ENCODE results near the gene R3HDM1. TPM values are rescaled to one million over a fixed set of nuclear protein-coding genes. Genes with fewer than 3 reads are reported as not detected.
"Not testable (repeated sequence)": the region's sequence is repeated elsewhere in the genome, so short reads cannot be mapped to it uniquely, and the experiment has no call there.

R3HDM1 gene
- total RNA-seq, 4 donors from 2014 or later, result 0.59 to 41.8 (median 13.7) TPM

DNA sequence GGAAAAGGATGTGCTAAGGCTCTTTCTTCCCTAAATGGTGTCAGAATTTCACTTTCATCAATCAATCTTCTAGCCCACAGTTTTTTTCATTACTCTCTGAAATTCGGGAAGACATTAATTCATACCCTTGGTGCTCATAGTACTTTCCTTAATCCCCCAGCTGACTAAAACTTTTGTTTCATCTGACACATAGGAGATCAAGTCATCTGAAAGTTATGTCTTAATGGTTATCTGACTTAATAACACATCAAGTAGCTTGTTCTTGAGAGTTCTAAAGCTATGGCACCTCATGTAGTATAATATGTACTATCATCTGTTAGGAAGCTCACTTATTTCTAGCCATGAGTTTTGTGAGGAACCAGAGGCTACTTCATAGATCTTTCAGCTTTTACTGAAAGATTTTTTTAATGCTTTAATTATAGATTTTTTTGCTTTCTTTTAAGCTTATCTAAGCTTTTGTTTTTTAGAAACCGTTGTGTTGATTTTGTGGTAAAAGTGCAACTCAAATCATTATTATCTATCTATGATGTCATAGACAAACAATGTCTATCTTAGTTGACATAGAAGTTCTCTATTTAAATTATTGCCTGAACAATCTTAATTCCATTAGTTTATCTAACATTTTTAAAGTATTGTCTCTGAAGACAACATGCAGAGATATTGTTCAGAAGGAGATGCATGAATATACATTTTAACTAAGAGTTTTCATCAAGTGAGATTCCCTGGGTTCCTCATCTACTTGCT is 116.7 kb downstream of the R3HDM1 start:
- H3K27ac ChIP-seq, result no peak overlapping the region
- no peaks in the 10 kb centered on the region for H3K9me3 ChIP-seq
- no peaks in the 10 kb centered on the region for H3K36me3 ChIP-seq
- intact Hi-C loops (cut with DNase I; ENCODE audit: low total_unique reads), result no loop called here
- no peak for DNase-seq
- H3K4me1 ChIP-seq, result no peaks in the 10 kb centered on the region
- H3K4me3 ChIP-seq, result no peak overlapping the region
- no peaks in the 10 kb centered on the region for H3K27me3 ChIP-seq
- no peak for TF ChIP-seq POLR2A (IDR thresholded peaks at IDR 0.05)
- TF ChIP-seq, protein P1, sequence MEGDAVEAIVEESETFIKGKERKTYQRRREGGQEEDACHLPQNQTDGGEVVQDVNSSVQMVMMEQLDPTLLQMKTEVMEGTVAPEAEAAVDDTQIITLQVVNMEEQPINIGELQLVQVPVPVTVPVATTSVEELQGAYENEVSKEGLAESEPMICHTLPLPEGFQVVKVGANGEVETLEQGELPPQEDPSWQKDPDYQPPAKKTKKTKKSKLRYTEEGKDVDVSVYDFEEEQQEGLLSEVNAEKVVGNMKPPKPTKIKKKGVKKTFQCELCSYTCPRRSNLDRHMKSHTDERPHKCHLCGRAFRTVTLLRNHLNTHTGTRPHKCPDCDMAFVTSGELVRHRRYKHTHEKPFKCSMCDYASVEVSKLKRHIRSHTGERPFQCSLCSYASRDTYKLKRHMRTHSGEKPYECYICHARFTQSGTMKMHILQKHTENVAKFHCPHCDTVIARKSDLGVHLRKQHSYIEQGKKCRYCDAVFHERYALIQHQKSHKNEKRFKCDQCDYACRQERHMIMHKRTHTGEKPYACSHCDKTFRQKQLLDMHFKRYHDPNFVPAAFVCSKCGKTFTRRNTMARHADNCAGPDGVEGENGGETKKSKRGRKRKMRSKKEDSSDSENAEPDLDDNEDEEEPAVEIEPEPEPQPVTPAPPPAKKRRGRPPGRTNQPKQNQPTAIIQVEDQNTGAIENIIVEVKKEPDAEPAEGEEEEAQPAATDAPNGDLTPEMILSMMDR (IDR thresholded peaks at IDR 0.05), result no peak

DNA sequence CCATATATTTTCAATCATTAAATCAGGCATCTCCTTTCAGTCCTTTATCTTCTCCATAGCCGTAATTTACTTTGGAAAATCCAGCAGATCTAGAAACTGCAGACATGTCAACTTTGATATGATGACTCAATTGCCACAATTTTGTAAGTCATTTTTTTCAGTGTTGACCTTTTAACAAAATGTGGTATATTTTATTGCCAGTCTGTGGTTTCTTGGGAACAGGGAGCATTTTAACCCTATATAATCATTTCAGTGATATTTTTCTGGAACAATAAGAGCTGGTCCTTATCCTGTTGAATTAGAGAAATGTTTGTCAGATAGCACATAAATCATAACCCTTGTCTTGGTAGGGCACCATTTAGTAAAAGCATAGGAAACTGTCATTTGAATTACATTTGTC is 119.4 kb downstream of the R3HDM1 start:
- H3K4me1 ChIP-seq, result no peaks in the 10 kb centered on the region
- intact Hi-C loops (cut with DNase I; ENCODE audit: low total_unique reads), result no loop called here
- H3K9me3 ChIP-seq, result no peaks in the 10 kb centered on the region
- H3K4me3 ChIP-seq, result no peak overlapping the region
- no peaks in the 10 kb centered on the region for H3K27me3 ChIP-seq
- DNase-seq, result no peak
- H3K36me3 ChIP-seq, result no peaks in the 10 kb centered on the region
- no peak overlapping the region for H3K27ac ChIP-seq
- no peak for TF ChIP-seq POLR2A (IDR thresholded peaks at IDR 0.05)
- TF ChIP-seq, protein P1 (IDR thresholded peaks at IDR 0.05), result no peak

DNA sequence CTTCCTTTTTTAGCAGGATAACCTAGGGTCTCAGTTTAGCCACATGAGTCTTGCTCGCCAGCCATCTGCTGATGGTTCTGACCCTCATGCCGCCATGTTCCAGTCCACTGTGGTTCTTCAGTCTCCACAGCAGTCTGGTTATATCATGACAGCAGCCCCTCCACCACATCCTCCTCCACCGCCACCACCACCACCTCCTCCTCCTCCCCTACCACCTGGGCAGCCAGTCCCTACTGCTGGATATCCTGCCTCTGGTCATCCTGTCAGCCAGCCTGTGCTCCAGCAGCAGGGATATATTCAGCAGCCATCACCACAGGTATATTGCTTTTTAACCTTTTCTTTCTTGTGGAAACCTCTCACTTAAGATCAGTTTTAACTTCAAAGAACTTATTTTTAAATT is 120.4 kb downstream of the R3HDM1 start:
- Histone ChIP-seq H3K4me1 (no peaks in the 10 kb centered on the region), H3K36me3 (no peaks in the 10 kb centered on the region), H3K4me3 (no peak overlapping the region), H3K9me3 (no peaks in the 10 kb centered on the region), H3K27ac (no peak overlapping the region), H3K27me3 (no peaks in the 10 kb centered on the region)
- intact Hi-C loops (cut with DNase I; ENCODE audit: low total_unique reads), result no loop called here
- DNase-seq, result no peak
- TF ChIP-seq, protein P1 (IDR thresholded peaks at IDR 0.05), result no peak
- TF ChIP-seq POLR2A (IDR thresholded peaks at IDR 0.05), result no peak

DNA sequence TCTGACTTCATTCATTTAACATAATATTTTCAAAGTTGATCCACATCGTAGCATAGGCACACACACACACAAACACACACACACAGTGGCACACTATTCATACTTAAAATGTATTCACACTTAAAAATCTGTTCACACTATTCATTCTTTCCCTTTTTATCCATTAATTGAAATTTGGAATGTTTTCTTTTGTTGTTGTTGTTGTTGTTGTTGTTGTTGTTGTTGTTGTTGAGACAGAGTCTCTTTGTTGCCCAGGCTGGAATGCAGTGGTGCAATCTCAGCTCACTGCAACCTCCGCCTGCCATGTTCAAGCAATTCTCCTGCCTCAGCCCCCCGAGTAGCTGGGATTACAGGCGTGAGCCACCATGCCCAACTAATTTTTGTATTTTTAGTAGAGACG is 123.0 kb downstream of the R3HDM1 start:
- H3K27ac ChIP-seq; H3K9me3 ChIP-seq; H3K36me3 ChIP-seq; DNase-seq; H3K27me3 ChIP-seq; intact Hi-C loops (cut with DNase I; ENCODE audit: low total_unique reads); H3K4me3 ChIP-seq; H3K4me1 ChIP-seq: not testable (repeated sequence)

DNA sequence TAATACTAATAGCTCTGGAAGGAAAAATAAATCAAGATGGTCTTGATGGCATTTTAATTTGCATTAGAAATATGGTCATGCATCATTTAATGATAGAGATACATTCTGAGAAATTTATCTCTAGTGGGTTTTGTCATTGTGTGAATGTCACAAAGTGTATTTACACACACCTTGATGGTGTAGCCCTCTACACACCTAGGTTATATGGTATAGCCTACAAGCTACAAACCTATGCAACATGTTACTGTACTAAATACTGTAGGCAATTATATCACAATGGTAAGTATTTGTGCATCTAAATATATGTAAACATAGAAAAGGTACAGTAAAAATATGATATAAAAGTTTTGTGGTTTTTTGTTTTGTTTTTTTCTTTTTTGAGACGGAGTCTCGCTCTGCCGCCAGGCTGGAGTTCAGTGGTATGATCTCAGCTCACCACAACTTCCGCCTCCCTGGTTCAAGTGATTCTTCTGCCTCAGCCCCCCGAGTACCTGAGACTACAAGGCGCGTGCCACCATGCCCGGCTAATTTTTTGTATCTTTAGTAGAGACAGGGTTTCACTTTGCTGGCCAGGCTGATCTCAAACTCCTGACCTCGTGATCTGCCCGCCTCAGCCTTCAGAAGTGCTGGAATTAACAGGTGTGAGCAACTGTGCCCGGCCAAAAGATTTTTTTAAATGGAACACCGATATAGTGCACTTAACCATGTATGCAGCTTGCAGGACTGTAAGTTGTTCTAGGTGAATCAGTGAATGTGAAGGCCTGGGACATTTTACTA is 126.7 kb downstream of the R3HDM1 start:
- no peak for DNase-seq
- Histone ChIP-seq H3K4me1 (no peaks in the 10 kb centered on the region), H3K36me3 (no peaks in the 10 kb centered on the region), H3K9me3 (no peaks in the 10 kb centered on the region), H3K27ac (no peak overlapping the region), H3K27me3 (no peaks in the 10 kb centered on the region), H3K4me3 (no peak overlapping the region)
- intact Hi-C loops (cut with DNase I; ENCODE audit: low total_unique reads), result no loop called here
- TF ChIP-seq POLR2A (IDR thresholded peaks at IDR 0.05), result no peak
- TF ChIP-seq, protein P1 (IDR thresholded peaks at IDR 0.05), result no peak
